IPS-18a (cell line): ENCODE measurements around the gene CEND1.
A peak's percentile ranks its signal among the peaks of the same experiment; 100 is the strongest.

Source experiments
- H3K27ac ChIP-seq: one replicate; pipeline ENCODE4 v1.5.1; 2013; ENCODE audit warnings: low read length
- H3K27me3 ChIP-seq: one replicate; pipeline ENCODE4 v1.6.1; 2013; ENCODE audit warnings: mild to moderate bottlenecking, low read length; ENCODE audit not compliant: control insufficient read depth, insufficient read depth
- H3K36me3 ChIP-seq: one replicate; pipeline ENCODE4 v1.6.1; 2013; ENCODE audit warnings: low read depth, low read length; ENCODE audit not compliant: control insufficient read depth
- H3K4me1 ChIP-seq: one replicate; pipeline ENCODE4 v1.6.1; 2013; ENCODE audit warnings: low read depth, low read length; ENCODE audit not compliant: control insufficient read depth
- H3K4me3 ChIP-seq: one replicate; pipeline ENCODE4 v1.5.1; 2013; ENCODE audit warnings: low read length
- H3K9ac ChIP-seq: one replicate; pipeline ENCODE4 v1.6.1; 2013; ENCODE audit warnings: mild to moderate bottlenecking, low read length, moderate library complexity
- H3K9me3 ChIP-seq: one replicate; pipeline ENCODE4 v1.6.1; 2013; ENCODE audit warnings: low read depth, low read length; ENCODE audit not compliant: control insufficient read depth

CEND1 gene

DNA sequence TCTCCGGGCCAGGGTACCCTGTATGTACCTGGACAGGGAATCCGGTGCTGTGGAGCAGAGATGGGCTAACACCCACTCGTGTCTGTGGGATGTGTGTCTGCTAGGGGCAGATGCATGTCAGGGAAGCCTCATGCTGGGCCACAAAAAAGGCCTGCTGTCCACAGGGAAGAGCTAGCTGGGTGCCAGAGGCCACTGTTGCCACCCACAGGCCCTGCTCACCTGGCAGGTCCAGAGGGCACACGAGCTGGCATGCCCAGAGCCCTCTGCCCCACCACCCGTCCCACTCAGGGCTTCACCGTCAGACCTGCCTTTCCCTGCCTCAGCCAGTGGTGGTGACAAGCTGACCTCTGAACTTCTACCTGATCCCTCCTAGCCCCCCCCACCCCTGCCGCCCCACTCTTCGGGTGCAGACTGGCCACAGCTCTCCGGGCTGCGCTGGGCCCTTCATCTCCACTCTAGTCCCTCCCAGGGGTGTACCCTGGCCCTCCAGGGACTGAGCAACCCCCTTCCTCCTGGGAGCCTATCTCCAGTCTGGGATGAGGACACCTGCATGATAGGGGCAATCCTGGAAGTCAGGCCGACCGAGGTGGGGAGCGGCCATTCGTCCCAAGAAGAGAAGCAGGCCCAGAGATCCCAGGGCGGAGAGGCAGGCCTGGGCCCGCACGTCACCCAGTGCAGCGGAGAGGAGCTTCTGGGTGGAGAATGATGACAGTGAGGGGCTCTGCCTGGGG is 6.8 kb upstream of the CEND1 start:
- Histone ChIP-seq H3K27ac (no peak overlapping the region), H3K4me1 (peaks cover 4% of the 10 kb centered on the region), H3K27me3 (no peaks in the 10 kb centered on the region), H3K4me3 (peak overlapping the region; percentile 65), H3K9me3 (no peaks in the 10 kb centered on the region), H3K9ac (peak overlapping the region; percentile 87), H3K36me3 (peaks cover 4% of the 10 kb centered on the region)

DNA sequence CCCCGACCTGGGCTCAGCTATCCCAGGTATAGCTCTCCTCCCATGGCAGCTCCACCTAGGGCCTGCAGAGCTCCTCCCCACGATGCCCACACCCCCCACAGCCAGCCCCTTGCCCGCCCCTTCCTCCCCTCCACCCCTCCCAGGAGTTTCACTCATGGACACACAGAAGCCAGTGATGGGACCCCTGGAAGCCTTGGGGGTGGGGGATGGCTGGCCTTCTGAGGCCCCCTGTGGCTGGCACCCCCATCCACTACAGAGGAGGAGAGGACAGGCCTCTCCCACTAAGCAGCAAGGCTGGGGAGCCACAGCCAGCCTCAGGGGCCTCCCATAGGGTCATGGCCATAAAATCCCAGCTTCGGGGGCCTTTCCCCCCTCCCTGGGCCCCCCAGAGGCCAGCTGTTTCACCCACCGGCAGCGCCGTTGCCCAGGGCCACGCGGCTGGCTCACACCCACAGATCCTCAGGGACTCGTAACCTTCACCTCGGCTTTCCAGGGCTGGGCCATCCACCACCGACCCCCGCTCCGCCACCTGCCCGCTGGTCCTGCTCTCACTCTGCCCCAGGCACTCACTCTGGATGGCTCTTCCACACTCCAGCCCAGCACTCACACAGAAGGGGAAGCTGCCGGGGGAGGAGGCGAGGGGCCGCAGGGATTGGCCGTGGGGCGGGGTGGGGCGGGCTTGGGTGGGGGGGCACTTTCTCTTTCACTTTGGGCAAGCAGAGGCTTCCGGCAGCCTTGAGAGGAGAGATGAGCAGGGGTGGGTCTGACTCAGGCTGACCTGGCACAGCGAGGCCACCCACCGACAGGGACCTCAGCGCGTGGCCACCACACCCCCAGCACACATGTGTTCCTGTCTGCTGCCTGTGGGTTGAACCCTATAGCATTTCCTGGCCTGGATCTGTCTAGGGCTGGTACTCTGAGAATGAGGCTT is 6.0 kb upstream of the CEND1 start:
- peak overlapping the region; percentile 21 for H3K4me3 ChIP-seq
- H3K36me3 ChIP-seq = peaks cover 4% of the 10 kb centered on the region
- H3K4me1 ChIP-seq = peaks cover 6% of the 10 kb centered on the region
- no peaks in the 10 kb centered on the region for H3K27me3 ChIP-seq
- no peak overlapping the region for H3K27ac ChIP-seq
- no peak overlapping the region for H3K9ac ChIP-seq
- no peaks in the 10 kb centered on the region for H3K9me3 ChIP-seq

DNA sequence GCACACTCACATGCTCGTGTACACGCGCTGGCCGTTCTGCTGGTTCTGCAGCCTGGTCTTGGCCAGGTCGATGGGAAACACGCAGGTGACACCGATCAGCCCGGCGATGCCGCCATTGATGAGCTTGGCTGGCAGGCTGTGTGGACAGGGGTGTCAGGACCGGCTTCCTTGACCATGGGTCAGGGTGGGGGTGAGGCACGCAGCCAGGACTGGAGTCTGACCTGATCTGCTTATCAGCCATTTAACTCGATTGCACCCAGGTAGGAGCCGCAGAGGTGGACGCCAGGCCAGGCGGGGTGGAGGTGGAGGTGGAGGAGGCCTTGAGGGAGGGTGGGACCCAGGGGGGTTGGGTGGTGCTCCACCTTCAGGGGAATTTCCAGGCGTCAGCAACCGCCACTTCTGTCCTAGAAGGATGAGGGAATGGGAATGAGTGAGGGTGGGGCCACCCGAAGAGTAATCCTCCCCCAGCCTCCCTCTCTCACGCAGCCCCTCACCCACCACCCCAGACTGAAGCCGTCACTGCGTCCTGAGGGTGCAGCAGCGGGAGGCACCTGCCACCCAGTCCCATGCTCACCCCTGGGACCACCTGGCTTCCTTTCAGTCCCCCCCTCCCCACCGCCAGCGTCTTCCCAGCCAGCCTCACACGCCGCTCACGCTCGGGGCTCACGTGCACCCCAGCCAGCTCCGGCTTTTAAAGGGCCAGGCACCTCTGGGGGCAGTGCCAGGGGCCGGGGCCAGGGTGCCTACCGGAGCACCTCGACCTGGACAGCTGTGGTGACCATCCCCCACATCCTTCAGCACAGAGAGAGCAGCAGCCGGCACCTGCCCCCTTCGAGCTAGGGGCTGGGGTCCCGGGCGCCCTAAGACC is 5.1 kb upstream of the CEND1 start:
- Histone ChIP-seq H3K27me3 (no peaks in the 10 kb centered on the region), H3K4me1 (peaks cover 11% of the 10 kb centered on the region), H3K36me3 (peaks cover 4% of the 10 kb centered on the region), H3K9me3 (no peaks in the 10 kb centered on the region), H3K27ac (no peak overlapping the region), H3K9ac (no peak overlapping the region), H3K4me3 (no peak overlapping the region)

GRCh38 chr11:794013-794765 is 4.3 kb upstream of the CEND1 start:
- H3K36me3 ChIP-seq = peaks cover 4% of the 10 kb centered on the region
- no peaks in the 10 kb centered on the region for H3K27me3 ChIP-seq
- H3K9me3 ChIP-seq = no peaks in the 10 kb centered on the region
- no peak overlapping the region for H3K9ac ChIP-seq
- no peak overlapping the region for H3K4me3 ChIP-seq
- no peak overlapping the region for H3K27ac ChIP-seq
- peaks cover 11% of the 10 kb centered on the region for H3K4me1 ChIP-seq

GRCh38 chr11:793556-793955 is 3.7 kb upstream of the CEND1 start:
- H3K9ac ChIP-seq = no peak overlapping the region
- no peaks in the 10 kb centered on the region for H3K9me3 ChIP-seq
- H3K4me1 ChIP-seq = peaks cover 14% of the 10 kb centered on the region
- H3K27me3 ChIP-seq = no peaks in the 10 kb centered on the region
- H3K4me3 ChIP-seq = no peak overlapping the region
- peaks cover 4% of the 10 kb centered on the region for H3K36me3 ChIP-seq
- H3K27ac ChIP-seq = no peak overlapping the region

DNA sequence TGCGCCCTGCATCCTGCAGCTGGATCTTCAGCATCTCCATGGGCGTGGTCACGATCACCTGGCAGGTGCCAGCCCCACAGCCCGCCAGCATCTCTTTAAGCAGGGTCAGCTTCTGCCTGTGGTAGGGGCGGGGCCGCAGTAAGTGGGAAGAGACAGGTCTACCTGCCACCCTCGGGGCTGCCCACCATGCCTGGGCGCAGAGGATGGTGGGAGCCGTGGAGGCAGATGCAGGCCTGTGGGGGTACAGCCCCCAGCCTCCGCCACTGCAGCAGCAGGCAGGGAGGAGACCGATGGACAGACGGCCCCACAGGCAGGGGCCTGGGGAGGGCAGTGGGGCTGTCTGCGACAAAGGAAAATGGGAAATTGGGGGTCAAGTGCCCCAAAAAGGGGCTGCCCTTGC is 3.0 kb upstream of the CEND1 start:
- H3K9me3 ChIP-seq = no peaks in the 10 kb centered on the region
- no peak overlapping the region for H3K4me3 ChIP-seq
- H3K27me3 ChIP-seq = no peaks in the 10 kb centered on the region
- no peak overlapping the region for H3K9ac ChIP-seq
- H3K36me3 ChIP-seq = peaks cover 4% of the 10 kb centered on the region
- H3K4me1 ChIP-seq = peaks cover 14% of the 10 kb centered on the region
- H3K27ac ChIP-seq = no peak overlapping the region

DNA sequence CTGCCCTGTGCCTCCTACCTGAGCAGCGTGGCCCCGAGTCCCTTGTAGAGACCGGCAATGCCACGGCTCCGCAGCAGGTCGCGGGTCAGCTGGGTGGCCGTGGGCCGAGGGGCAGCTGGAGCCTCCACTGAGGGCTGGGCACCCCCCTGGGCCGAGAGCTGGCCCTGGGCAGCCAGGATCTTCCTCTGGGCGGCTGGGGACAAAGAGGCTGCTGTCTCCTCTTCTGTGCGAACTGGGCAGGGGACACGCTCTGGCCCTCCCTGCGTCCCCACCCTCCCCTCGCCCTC is 2.6 kb upstream of the CEND1 start:
- H3K4me1 ChIP-seq = peaks cover 14% of the 10 kb centered on the region
- peaks cover 4% of the 10 kb centered on the region for H3K36me3 ChIP-seq
- no peaks in the 10 kb centered on the region for H3K27me3 ChIP-seq
- no peaks in the 10 kb centered on the region for H3K9me3 ChIP-seq
- H3K9ac ChIP-seq = no peak overlapping the region
- H3K4me3 ChIP-seq = no peak overlapping the region
- H3K27ac ChIP-seq = no peak overlapping the region

DNA sequence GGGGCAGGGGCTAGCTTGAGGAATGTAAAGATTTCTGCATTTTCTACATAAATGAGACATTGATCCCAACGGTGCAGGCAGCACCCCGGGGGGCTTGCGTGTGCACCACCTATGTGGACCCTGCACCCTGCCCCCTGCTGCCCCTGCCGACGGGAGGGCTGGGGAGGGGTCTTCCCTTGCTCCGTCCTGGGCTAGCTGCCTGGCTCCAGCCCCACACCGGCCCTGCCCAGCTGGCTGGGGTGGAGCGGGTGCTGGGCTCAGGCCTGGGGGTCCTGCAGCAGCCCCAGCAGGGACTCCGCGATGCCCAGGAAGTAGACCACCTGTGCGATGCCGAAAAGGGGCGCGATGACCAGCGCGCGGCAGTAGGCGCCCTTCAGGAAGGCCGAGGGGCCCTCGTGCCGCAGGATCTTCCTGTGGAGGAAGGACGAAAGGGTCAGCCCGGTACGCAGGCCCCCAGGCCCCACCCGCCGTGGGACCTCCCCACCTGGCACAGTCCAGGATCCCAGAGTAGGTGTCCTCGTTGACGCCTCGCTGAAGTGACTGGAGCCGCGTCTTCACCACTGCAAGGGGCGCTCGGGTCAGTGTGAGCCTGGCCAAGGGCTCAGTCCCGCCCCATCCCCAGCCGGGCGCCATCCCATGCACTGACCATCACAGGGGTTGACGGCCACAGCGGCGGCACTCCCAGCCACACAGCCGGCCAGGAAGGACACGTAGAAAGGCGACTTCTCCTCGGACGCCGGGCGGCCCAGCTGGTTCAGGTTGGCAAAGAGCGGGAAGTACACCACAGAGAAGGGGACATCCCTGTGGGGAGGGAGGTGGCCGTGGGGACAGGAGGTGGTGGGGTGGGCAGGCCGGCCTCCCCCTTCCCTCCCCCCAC is 2.0 kb upstream of the CEND1 start:
- Histone ChIP-seq H3K36me3 (peaks cover 4% of the 10 kb centered on the region), H3K27ac (no peak overlapping the region), H3K4me1 (peaks cover 14% of the 10 kb centered on the region), H3K9ac (no peak overlapping the region), H3K27me3 (no peaks in the 10 kb centered on the region), H3K4me3 (no peak overlapping the region), H3K9me3 (no peaks in the 10 kb centered on the region)

- H3K4me1 ChIP-seq = peaks cover 9% of the 10 kb centered on the region
- H3K9ac ChIP-seq = no peak overlapping the region
- no peaks in the 10 kb centered on the region for H3K9me3 ChIP-seq
- no peak overlapping the region for H3K27ac ChIP-seq
- H3K4me3 ChIP-seq = no peak overlapping the region
- peaks cover 4% of the 10 kb centered on the region for H3K36me3 ChIP-seq
- H3K27me3 ChIP-seq = no peaks in the 10 kb centered on the region
Measured at GRCh38 chr11:790721-791564, 1.1 kb upstream of the CEND1 start.
